Activated T-cell treated with anti-CD3 and anti-CD28 coated beads for 1 hour (primary cell): ENCODE results near the gene LDLRAD4.

Experiments used
- DNase-seq: peaks from one replicate; pipeline ENCODE4 v3.0.0-alpha.2; 2020; ENCODE audit warnings: low read depth

LDLRAD4 gene

DNA sequence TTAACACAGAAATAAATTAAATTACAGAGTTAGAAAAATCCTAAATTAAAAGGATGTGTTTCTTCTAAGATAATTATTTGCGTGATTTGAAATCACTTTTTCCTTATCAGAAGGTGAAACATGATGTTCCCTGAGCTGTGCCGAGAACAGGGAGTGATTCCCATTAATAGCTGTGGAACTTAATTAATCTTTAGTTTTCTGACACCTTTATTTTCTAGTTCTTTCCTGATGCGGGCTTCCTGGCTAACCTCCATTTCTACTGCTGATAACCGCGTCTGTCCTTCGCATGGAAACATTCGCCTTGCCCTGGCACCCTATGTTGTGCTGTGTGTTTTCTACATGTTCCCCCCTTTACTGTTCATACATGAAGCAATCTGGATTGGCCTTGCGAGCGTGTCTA is 334.9 kb downstream of the LDLRAD4 start:
- no peak for DNase-seq

GRCh38 chr18:13555192-13555591 is 336.6 kb downstream of the LDLRAD4 start:
- DNase-seq, result no peak

- DNase-seq, result no peak
Measured at GRCh38 chr18:13555865-13556264, 337.3 kb downstream of the LDLRAD4 start.

GRCh38 chr18:13556502-13556901 is 337.9 kb downstream of the LDLRAD4 start:
- no peak for DNase-seq

- no peak for DNase-seq
Measured at GRCh38 chr18:13558124-13558523, 339.6 kb downstream of the LDLRAD4 start.

DNA sequence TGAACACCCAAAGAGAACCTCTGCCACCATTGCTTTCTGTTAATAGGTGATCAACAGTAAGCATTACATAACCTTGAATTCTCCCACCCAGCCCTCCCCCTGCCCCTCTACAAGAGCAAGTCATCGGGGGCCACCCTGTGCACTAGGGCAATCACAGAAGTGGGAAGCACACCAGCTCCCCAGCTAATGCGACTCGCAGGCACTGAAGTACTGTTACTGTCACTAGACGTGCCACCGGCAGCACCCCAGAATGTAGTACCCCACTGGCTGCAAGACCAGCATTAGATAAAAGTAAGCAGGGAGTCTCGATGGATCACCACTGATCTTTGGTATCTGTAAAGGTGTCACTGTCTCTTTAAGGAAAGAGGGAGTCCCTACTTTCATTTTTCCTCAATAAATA is 340.2 kb downstream of the LDLRAD4 start:
- DNase-seq, result no peak

DNA sequence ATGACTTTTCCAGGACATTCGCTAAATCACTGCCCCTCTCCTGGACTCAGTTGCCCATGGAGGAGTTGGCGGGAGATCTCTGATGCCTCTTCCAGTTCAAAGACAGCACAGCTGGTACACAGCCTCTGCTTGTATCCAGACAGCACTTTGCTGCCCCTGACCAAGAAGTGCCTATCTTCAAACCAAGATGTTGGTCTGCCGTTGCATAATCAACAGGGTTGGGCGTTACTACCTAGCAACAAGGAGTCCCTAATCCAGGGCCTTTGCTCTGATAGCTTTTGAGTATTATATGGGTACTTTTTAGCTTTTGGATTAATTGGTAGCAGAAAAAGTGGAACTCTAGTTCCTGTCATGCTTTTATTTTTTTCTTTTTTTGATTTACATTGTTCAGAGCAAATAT is 341.2 kb downstream of the LDLRAD4 start:
- DNase-seq, result no peak

GRCh38 chr18:13560306-13560705 is 341.7 kb downstream of the LDLRAD4 start:
- DNase-seq, result no peak

DNA sequence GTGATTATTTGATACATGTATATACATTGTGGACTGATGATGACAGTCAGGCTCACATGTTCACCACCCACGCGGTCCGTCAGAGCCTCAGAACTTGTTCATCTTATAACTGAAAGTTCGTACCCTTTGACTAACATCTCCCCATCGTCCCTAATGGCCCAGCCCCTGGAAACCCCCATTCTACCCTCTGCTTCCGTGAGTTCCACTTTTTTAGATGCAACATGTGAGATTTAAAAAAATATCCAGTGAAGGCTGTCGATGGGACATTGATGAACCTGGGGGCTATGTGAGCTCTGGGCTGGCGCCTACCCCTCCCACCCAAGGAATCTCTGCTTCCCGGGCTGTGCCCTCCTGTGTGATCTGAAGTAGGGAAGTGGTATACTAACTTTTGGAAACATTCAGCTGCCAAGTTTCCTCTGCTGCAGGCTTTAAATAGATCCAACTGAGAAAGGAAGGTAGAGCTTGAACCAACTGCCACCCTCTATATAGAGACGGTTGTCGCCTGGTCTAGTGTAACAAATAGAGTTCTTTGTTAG is 344.0 kb downstream of the LDLRAD4 start:
- peak; percentile 25 for DNase-seq

DNA sequence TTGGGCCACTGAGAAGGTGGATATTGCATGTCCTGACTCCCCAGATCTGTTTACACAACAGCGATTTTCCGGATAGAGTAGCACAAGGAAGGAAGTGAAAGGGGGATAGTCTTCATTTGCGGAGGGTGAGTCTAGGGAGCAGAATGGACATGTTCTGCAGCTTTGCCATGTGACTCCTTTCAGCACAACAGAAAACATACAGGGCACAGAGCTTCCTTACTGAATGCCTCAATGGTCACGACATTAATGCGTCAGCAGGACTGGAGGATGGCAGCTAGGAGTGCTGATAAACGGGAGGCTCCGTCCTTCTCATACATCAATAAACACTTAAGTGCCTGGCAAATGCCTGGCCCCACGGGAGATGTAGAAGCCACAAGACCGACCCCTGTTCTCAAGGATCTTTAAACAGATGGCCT is 344.8 kb downstream of the LDLRAD4 start:
- no peak for DNase-seq

DNA sequence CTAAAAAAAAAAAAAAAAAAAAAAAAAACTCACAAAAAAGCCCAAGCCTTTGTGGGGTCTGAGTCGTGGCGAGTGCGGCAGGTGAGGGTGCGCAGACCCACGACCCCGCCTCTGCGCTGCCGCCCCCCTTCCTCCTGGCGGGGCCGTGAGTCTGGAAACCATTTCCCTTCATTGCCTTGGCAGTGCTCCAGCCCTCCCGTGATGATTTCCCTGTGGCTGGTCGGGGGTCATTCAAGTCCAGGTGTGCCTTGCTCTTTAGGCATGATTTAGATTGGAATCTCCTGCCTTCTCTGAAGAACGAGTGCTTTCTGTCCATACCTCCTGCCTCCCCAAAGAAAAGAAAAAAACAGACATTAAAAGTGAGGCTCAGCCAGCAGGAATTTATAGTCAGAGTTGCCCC is 346.0 kb downstream of the LDLRAD4 start:
- DNase-seq, result no peak

GRCh38 chr18:13565228-13565627 is 346.7 kb downstream of the LDLRAD4 start:
- DNase-seq, result no peak

DNA sequence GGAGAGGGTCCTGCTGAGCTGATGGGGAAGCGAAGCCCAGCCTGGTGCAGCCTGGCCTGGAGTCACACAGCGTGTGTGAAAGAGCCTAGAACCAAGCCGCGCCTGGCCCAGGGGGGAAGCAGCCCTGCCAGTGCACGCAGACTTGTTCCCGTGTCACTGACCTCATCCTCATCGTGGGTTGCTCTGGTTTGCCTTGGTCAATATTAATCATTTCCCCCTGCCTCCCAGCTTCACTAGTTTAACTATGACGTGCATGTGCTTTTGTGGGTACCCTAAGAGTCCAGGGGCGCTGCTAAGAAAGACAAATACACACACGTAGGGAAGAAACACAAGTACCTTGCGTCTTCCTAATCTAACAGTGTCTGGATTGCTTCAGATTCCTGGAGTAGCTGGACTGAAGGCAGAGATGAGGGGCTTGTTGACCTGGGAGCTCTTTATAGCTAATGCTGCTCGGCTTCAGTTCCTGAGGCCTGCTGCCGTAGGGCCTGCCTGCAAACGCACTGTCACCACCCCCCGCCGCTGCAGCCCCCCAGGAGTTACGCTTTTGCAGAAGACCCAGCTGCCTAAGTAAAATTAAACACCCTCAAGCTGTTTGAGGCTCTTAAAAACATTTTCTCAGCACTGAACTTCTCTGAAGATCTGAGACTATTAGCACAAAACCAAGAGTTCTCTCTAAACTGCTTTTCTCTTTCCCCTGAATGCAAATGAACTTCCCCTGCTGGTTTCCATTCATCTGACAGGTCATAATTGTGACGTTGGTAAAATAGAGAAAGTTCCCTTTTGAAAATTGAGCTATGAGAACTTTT is 348.6 kb downstream of the LDLRAD4 start:
- DNase-seq, result no peak

DNA sequence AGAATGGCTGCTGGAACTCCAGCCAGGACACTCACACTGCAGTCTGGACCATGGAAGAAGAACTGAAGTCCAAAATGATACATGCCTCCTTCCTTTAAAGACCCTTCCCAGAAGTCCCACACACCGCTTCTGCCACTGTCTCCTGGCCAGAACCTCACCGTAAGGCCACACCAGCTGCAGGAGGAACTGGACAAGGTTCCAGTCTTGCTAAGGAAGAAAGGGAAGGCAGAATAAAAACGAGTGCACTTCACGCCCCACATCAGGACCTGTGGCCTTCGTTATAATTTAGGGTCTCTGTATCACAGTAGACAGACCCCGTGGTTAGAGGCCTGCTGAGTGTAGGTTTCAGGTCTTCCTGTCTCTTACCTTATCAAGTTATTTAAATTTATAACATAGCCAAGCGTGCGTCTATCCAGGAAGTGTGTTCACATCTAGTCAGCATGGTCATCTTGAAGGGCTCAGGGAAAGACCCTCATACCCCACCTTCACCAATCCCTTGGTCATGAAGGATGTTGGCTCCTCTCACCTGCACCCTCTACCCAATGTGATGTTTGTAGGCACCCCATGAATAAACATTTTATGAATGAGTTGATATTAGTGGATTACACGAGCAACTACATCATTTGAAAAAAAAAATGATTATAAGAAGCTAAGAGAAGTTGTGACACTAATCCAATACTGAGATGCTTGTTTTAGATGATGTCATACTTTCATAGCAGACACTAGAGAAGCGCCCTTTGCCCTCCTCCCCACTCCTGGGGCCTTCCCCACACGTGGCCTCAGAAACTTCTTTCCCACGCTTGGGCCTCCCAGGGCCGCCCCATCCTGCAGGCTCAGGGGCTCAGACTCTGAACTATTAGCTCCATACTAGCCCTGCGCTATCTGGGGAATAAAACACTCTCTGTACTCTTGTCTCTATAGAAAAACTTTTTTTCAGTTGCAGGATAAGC is 350.2 kb downstream of the LDLRAD4 start:
- DNase-seq, result no peak

DNA sequence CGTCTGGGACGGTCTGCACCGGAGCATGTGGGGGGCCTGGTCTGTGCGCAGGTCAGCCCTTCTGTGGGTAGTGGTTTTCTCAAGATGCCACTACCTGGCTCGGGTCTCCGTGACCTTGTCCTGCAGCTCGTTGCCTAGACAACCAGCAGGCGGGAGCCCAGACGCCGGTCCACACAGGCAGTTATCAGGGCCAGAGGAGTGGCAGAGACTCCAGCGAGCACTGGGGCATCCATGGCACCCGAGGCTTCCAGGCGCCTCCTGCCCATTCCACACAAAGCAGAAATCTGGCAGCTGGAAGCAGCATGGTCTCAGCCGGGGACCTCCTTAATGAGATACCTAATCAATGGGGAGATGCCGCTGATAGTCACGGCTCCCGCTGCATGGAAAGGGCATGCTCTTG is 351.7 kb downstream of the LDLRAD4 start:
- no peak for DNase-seq

DNA sequence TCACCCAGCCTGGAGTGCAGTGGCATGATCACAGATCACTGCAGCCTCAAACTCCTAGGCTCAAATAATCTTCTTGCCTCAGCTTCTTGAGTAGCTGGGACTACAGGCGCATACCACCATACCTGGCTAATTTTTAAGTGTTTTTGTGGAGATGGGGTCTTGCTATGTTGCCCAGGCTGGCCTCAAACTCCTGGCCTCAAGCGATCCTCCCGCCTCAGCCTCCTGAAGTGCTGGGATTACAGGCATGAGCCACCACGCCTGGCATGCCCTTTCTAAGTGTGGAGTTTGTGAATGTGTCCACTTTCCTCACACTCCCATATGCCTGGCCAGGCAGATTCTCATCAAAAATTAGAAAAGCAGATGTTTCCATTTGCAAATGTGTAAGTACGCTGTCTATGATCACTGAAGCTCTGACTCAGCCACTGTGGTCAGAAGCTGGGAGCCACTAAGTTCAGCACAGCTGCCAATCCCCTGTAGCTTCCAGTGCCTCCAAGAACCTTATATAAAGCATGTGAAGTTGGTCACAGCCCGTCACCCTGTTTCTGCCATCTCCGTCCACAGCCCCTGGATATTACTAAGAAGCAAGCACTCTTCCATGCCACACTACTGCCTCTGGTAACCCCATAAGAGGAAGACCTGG is 352.4 kb downstream of the LDLRAD4 start:
- no peak for DNase-seq

DNA sequence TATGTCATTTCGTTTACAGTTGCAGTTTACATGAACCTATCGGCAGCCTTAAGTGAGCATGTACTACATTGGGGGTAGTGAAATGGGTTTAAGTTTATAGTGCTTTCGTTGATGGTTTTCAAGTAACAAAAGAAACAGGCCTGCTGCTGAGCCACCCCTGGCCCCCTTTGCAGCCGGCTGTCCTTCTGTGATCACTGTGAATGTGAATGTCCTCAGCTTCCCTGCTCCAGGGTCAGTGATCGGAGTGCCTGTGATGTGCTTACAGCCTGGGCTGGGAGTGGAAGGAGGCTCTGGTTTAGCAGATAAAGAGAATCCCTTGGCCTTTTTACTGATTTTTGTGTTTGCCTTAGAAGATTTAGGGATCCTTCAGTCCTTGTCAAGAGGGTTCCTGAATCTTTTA is 353.6 kb downstream of the LDLRAD4 start:
- no peak for DNase-seq

DNA sequence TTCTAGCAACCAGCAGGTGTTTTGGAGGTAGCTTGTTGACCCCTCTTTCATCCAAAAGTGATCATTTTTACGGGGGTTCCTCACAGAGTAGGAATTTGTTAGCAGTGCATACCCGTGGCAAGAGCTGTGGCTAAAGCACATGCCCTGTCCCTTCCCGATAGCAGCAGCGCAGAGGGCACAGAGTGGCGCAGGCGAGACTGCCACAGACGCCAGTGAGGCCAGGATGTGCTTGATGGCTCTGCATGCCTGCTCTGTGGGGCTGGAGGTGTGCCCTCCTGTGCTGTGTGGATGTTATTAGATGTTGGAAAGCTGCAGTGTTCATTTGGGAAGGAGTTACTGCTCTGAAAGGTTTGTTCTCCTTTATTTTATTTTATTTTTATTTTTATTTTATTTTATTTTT is 354.2 kb downstream of the LDLRAD4 start:
- DNase-seq, result no peak

- no peak for DNase-seq
Measured at GRCh38 chr18:13573750-13574149, 355.2 kb downstream of the LDLRAD4 start.

GRCh38 chr18:13574355-13574754 is 355.8 kb downstream of the LDLRAD4 start:
- DNase-seq, result no peak

- DNase-seq, result no peak
Measured at GRCh38 chr18:13574761-13575160, 356.2 kb downstream of the LDLRAD4 start.

DNA sequence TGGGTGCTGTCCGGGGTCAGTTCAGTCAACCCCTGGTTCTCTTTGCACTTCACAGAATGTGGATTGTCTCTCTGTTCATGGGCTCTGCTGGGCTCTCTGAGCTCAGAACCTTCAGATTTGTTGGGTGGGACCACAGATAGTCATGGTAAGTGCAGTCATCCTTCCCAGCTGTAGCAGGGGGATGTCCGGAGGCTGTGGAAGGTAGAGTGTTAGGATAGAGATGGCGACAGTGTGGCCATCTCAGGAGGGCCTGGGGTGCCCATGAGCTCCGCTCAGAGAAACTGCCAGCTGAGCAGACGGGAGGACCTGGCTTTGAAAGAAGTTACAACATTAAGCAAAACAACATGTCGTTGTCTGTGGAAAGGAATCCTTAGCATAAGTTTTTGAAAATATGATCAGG is 358.0 kb downstream of the LDLRAD4 start:
- no peak for DNase-seq
